Measurements from ENCODE around the gene KREMEN1. TPM values are rescaled to one million over a fixed set of nuclear protein-coding genes. Genes with fewer than 3 reads are reported as not detected.
"Not testable (repeated sequence)": the region's sequence is repeated elsewhere in the genome, so short reads cannot be mapped to it uniquely, and the experiment has no call there.

Gene KREMEN1, protein sequence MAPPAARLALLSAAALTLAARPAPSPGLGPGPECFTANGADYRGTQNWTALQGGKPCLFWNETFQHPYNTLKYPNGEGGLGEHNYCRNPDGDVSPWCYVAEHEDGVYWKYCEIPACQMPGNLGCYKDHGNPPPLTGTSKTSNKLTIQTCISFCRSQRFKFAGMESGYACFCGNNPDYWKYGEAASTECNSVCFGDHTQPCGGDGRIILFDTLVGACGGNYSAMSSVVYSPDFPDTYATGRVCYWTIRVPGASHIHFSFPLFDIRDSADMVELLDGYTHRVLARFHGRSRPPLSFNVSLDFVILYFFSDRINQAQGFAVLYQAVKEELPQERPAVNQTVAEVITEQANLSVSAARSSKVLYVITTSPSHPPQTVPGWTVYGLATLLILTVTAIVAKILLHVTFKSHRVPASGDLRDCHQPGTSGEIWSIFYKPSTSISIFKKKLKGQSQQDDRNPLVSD
- polyA plus RNA-seq (ENCODE audit: insufficient read depth in 1 of 5, insufficient read length in 5 of 5, low replicate concordance in 1 of 5): 10 to 100 TPM; 25.1 to 43.9 (median 33.8) TPM
- long read RNA-seq, donor 1, full-length matches to known transcripts: 4 of 15 reads
- long read RNA-seq, donor 1, partial matches to known transcripts: 11 of 15 reads
- long read RNA-seq, donor 1, other reads (novel, unspliced or antisense): 0 of 15 reads
- long read RNA-seq, donor 2, full-length matches to known transcripts: 5 of 5 reads
- long read RNA-seq, donor 2, partial matches to known transcripts: 0 of 5 reads
- long read RNA-seq, donor 2, other reads (novel, unspliced or antisense): 0 of 5 reads
- long read RNA-seq, donor 3, partial matches to known transcripts: 20 of 20 reads
- long read RNA-seq, donor 3, other reads (novel, unspliced or antisense): 0 of 20 reads
- long read RNA-seq, donor 4, partial matches to known transcripts: 17 of 17 reads
- long read RNA-seq, donor 4, other reads (novel, unspliced or antisense): 0 of 17 reads
- long read RNA-seq, donor 5, full-length matches to known transcripts: 3 of 8 reads
- long read RNA-seq, donor 5, partial matches to known transcripts: 5 of 8 reads
- long read RNA-seq, donor 5, other reads (novel, unspliced or antisense): 0 of 8 reads
- long read RNA-seq, donor 6, full-length matches to known transcripts: 1 of 6 reads
- long read RNA-seq, donor 6, partial matches to known transcripts: 5 of 6 reads
- long read RNA-seq, donor 6, other reads (novel, unspliced or antisense): 0 of 6 reads
- long read RNA-seq, donor 7, full-length matches to known transcripts: 3 of 3 reads
- long read RNA-seq, donor 7, partial matches to known transcripts: 0 of 3 reads
- long read RNA-seq, donor 7, other reads (novel, unspliced or antisense): 0 of 3 reads
- long read RNA-seq, donor 8, full-length matches to known transcripts: 1 of 1 reads
- long read RNA-seq, donor 8, partial matches to known transcripts: 0 of 1 reads
- long read RNA-seq, donor 8, other reads (novel, unspliced or antisense): 0 of 1 reads

DNA sequence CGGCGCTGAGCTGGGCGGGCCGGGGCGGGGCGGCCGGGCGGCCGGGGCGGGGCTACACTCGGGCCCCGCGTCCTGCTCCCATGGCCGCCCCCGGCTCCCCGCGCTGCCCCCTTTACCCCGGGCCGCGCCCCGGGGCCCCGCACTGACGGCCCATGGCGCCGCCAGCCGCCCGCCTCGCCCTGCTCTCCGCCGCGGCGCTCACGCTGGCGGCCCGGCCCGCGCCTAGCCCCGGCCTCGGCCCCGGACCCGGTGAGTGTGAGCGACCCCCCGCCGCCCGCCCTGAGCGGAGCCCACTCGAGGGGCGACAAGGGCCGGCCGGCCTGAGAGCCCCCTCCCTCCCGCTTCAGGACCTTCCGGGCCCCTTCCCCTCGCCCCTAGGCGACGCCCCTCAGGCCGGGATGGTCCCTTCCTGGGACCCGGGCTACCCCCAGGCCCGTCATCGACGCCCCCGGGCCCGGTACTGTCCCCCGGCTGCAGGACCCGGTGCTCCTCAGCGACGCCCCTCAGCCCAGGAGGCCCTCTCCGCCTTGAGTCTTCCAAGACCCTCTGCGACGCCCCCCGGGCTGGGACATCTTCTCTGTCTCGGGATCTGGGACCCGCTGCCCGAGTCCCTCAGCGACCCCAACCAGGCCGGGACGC, at the start of gene KREMEN1:
KREMEN1 (plus strand) TSS at position 57 of the 639 bp plus-strand sequence; CDS start at position 153, 96 bp downstream.
- no peak for DNase-seq

DNA sequence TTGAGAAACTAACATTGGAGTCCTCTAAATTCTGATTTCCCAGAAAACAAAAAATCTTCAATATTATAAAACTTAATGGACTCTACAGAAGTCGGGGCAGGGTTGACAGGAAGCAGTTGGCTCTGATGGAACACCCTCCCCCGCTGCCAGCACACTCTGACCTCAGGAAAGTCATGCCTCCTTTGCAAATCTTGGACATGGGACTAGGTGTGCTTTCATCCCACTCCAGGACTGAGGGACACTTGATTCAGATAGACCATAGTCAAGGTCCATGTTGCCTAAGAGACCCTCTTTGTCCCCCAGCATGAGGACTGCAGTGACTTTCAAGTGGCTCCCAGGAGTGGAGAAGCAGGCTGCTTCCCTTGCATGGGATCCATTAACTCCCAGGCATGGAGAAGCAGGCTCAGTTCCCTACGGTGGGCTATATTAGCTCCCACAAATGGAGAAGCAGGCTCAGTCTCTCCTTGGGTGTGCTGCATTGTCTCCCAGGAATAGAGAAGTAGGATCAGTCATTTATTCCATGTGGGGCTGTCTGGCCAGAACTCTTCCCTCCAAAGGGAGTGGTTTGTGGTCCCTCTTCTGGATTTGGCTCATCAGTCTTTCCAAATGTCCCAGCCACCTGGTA, 49.6 kb upstream of the KREMEN1 start:
- no peak for DNase-seq

DNA sequence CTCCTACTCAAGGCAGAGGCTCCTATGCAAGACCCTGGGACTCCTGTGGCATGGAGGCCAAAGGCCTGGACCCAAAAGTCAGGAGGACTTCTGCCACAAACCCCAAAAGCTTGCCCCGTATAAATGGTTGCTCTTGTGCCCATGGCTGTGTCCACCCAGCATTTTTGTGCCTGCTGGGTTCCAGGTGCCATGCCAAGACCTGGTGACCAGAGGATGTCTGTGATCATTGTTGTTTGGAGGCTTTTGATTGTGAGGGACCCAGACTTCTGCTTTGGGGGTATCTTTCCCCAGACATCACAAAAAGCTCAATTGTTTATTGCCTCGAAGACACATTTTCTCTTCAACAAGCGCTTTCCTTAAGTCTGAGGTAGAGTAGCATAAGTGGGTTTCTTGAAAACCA, 46.3 kb upstream of the KREMEN1 start:
- DNase-seq: no peak

DNA sequence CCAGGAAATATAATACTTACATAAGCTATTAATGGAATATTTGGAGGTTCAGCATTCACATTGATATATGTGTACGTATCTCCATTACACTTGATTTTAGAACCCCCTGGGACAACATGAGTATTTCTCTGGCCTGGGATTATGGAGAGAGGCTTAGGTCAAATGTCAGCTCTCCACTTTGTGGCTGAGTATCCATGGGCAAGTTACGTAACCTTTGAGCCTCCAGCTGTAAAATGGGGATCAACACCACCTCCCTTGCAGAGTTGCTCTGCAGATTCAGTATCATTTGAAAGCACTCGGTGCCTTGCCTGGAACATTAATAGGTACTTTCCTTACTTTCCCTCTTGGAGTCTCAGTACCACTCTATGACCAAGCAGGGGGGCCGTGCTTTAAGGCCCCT, 44.4 kb upstream of the KREMEN1 start:
- no peak for DNase-seq

DNA sequence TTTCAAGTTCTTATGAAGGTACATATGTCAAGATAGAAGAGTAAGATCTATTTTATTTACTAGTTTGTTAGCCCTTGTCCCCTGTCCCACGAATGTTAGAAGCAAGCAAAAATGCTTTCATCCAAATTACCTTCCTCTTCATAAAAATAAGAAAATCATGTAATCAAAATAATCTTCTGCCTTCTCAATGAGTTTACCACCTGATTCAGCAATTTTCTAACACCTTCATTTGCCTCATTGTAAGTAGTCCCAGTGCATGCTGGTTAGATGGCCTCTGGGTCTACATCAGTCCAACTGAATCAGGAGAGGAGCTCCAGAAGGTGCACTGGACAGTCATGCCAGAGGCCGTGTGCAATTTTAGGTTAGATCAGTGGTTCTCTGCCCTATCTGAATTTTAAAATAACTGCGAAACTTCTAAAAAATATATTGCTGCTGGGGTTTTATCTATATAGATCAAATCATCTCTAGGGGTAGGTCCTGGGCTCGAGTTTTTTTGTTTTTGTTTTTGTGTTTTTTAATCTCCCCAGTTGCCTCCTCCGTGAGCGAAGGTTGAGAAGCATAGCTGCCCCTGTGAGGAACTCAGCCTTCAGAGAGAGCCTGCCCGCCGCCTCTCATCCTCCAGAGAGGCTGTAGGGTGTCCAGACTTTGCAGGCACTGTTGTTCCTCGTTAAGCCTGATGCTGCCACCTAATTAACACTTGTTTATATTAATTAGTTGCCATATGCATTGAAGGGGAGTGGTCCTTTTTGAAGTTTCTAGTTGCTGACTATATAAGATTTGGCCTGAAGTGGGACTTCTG, 43.4 kb upstream of the KREMEN1 start:
- no peak for DNase-seq

DNA sequence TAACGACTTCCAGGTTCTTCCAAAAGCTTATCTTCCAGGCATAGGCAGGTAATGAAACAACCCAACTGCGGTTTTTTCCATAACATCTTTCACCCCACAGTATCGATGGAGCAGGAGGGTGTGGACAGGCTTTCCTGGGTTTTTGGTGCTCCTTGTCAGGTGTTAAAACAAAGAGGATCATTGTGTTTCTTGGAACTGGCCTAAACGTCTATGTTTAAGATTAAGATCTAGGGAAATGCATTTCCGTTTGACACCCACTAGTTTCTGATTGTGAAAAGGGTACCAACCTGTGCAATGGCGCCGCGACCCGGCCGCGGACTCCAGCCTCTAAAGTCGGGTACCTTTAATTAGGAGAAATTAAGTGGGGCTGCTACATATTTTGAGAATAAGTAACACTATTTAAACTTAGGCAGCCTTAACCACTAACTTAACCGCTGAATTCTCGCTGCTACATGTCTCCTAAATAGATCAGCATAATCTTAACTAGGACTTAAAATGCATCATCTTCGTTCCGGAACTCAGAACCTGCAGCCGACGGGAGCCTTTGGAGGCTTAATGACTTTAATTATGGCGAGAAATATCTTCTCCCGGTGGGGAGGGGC, 42.7 kb upstream of the KREMEN1 start:
- DNase-seq: no peak

DNA sequence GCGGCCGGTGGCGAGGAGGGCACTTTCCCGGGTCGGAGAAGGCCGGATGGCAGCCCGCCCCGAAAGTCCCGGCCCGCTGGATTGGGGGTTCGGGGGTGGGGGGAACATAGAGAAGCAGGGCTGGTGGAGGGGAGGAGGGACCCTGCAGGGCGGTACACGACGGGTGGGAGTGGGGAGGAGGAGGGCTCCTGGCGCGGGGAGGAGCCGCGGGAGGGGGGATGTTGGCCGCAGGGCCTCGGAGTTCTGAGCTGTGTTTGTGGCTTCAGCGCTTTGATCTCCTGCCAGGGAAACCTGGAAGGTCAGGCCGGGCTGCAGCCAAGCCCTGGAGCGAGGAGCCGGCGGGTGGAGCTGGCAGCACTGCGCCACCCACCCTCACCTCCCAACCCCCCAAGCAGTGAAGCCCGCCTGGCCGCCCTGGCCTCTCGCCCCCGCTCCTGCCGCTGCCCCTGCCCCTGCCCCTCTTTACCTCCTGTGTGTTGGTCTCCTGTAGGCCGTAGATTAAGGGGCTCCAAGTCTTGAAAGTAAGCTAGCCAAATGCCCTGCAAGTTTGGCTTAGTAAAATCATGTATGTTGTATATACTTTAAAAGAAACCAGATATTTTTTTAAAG, 42.1 kb upstream of the KREMEN1 start:
- peak; percentile 80 to 82 for DNase-seq

DNA sequence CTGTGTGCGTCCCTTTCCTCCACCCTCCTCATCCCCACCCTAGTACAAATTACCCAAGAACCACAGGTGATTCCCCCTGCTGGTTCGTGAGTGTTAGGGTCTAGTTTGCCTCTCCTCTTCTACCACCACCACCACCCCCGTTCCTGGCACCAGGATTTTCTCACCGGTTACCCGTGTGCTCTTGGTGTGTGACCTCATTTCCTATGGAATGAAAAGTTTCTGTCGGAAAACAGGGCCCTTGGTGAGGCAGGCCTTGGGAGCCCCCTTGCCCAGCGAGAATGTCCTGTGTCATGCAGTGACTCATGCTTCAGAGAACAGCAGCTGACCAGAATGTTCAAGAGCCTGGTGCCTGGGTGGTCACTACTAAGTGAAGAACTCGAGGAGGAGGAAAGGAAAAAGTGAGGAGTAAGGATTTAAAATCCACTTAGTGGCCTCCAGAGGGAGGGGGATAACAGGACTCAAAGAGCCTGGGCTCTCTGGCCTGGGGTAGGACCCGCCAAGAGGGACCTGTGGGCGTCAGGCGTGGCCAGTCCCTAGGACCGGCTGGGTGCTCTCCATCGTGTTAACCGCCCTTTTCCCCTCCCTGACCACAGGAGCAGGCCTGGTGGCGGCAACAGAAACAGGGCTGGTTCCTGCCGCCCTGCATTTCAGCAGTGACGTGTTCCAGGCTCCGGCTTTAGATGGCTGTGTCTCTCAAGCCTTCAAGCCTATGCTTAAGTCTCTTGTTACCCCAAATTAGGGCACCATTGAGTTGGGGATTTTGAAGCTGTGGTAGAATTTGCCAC, 41.4 kb upstream of the KREMEN1 start:
- DNase-seq: peak; percentile 65 to 69

DNA sequence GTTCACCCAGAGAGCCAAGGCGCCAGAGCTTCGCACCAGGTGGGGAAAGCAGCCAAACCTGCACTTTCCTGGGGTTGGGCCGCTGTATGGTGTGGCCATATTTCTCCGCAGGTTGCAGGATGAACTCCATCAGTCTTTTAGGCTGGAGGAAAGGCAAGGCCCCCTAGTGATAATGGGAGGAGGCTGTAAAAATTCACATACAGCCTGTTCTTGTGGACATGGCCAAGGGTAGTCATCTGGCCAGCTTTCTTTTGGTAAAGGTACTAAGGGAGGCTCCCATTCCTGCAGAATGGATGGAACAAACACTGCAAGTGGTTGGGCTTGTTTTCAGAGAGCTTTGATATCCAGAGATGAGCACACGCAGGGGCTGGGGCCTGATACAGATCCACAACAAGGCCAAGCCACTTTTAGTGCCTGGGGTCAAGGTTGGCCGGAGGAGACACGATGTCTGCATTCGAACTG, 40.8 kb upstream of the KREMEN1 start:
- DNase-seq: no peak

DNA sequence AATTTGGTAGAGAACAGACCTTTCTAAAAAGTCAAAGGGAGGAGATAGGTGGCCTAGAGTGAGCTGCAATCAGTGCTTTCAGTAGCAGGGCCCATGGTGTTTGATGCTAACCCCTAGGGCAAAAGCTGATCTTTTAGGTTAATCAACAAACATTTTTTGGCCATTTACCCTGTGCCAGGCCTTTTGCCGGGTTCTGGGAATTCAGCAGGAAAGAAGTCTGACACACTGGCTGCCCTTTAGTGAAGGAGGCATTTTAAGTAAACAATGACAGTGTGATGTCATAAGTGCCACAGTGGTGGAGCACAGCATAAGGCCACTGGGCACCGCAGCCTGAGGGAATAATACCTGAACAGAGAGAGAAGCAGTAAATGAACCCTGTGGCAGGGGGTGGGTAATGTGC, 40.3 kb upstream of the KREMEN1 start:
- no peak for DNase-seq

DNA sequence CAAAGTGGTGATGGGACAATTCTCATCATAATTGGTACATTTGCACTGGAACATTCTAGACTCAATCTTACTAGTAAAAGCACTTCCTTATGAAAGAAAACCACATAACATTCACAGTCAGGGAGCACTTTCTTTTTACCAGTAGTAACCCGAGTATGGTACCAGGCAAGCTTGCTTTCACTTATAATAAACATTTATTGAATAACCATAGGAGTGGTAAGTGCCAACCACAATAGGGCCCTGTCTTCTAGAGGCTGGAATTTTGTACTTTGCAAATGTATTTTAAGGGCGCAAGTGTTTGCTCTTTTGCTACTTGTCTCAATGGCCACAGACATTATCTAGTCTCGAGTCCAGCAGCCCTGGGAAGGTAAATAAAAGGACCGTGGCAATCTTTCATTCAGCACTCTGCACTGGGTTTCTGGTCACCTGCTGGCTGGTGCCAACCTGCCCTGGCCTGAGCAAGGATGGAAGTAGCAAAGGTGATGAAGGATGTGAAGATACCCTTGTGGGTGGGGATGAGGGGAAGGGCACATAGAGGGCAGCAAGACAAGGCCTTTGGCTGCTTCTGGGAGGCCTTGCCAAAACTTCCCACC, 35.4 kb upstream of the KREMEN1 start:
- no peak for DNase-seq

DNA sequence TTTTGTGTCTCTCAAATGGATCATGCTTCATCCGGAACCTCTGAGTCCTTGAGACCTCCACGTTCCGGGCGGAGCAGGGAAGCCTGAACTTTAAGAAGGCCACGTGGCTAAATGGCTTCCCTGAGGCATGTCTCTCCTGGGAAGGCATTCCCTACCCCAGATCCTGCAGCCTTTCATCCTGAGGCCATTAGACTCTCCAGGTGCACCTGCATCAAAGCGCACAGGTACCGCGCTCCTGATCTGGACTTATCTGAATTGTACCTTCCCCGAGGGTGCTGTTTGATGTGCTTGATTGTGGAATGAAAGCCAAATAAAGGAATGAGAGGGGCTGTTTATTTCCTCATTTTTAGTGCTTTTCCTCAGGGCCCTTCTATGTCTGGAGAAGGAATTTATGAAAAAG, 33.7 kb upstream of the KREMEN1 start:
- no peak for DNase-seq

DNA sequence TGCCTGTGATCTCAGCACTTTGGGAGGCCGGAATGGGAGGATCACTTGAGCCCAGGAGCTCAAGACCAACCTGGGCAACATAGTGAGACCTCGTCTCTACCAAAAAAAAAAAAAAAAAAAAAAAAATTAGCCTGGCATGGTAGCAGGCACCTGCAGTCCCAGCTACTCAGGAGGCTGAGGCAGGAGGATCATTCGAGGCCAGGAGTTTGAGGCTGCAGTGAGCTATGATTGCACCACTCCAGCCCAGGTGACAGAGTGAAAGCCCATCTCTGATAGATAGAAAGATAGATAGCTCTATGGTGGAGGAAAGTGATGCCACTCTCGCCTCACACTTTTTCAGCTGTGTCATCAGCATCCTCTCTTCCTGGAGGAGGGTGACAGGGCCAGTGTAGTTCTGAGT, 33.2 kb upstream of the KREMEN1 start:
- not testable (repeated sequence) for DNase-seq

DNA sequence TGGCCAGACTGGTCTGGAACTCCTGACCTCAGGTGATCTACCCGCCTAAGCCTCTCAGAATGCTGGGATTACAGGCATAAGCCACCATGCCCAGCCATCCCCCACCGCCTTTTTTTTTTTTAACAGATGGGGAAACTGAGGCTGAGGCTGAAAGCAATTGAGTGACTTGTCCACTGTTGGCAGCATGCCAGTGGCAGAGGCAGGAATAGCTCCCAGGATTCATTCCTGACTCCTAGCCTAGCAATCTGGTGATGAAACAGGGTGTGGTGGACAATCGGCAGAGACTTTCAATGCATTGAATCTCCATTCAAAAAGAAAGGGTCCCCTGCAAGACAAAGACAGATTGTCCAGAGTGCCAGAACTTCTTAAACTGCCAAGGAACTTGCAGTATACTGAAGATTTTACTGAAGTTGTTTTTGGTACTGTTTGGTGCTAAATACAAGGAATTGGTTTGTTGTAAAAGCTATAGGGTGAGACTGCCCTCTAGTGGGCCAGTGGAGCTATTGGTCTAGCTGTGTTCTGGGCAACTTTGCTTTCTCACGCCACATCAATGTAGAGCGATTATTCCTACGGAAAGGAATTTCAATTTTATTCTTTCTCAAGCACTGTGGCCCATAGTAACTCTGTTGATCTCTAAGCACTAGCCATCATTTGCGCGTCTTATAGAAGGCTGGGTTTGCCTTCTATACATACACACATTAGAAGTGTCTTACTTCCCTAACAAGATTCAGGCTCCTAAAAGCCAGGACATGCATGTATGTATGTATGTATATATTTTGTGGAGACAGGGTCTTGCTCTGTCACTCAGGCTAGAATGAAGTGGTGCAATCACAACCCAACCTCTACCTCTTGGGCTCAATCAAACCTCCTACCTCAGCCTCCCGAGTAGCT, 32.2 kb upstream of the KREMEN1 start:
- DNase-seq: peak; percentile 73 to 85

DNA sequence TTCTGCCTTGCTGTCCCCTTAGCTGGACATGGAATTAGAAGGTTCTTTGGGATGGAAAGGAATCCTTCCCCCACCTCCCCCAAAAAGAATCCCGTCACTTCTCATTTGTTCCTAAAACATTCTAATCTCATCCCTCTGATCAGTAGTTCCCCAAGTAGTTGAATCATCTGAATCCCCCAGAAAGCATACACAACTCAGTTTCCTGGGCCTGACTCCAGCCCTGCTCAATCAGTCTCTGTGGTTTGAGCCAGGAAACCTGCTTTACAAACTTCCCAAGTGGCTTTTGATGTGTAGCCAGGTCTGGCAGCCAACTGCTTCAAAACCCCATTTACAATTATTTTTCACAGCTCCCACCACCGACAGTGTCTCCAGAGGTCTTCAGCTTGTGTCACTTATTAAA, 31.4 kb upstream of the KREMEN1 start:
- no peak for DNase-seq

DNA sequence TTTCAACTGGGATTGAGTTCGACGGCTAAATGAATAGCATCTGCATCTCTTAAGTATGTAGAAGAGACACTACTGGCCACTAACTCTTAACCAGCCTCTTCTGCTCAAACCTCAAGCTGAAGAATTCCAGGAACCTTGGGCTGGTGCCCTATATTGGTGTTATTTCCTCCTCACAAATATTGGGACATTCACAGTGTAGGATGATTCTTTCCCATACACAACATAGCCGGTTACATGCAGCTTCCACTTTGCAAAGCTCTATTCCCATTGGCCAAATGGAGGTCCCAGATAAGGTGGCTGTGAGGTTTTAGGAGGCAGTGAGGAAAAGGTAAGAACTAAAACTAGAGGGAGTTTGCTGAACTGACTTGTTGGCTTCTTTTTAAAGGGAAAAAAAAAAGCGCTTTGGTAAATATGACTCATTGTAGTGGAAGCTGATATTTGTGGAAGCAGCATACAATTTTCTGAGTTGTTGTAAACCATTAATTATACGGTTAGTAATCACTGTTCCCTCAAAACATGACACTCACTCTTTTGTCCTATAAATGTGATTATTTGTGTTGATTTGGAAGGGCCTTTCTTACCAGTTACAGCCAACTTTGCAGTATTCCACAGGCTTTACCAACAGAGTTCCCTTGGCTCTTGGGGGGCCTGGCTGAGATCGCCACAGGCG, 28.8 kb upstream of the KREMEN1 start:
- DNase-seq: no peak

Measured in right lung (tissue), 10 donors.